ENCODE results near the gene PCDH9. TPM values are rescaled to one million over a fixed set of nuclear protein-coding genes. Genes with fewer than 3 reads are reported as not detected.

The PCDH9 gene
- total and polyA plus RNA-seq, 2 of the 4 experiments (the other 2 are of a cell fraction) = 2.2 to 10.2 TPM

- H4K5ac ChIP-seq (ENCODE audit: low read depth, low read length) = no peak overlapping the region
- no peaks in the 10 kb centered on the region for H3K27me3 ChIP-seq (ENCODE audit: control insufficient read depth, insufficient read depth, low read length)
- no peak overlapping the region for H3K4ac ChIP-seq (ENCODE audit: low read depth, low read length)
- no peak overlapping the region for H3K4me2 ChIP-seq (ENCODE audit: low read depth, low read length)
- H4K20me1 ChIP-seq (ENCODE audit: insufficient read depth, low read length) = no peaks in the 10 kb centered on the region
- H3K9me3 ChIP-seq (ENCODE audit: control insufficient read depth, insufficient read depth, low read length) = no peaks in the 10 kb centered on the region
- ChIA-PET POLR2A (ENCODE audit: unreplicated experiment) (no interaction called here), CTCF (no interaction called here)
- H2BK120ac ChIP-seq (ENCODE audit: low read depth, low read length) = no peak overlapping the region
- no peak overlapping the region for H2AFZ ChIP-seq (replicated peaks; ENCODE audit: low read length, poor library complexity)
- dilution Hi-C loops (cut with HindIII; ENCODE audit: low sequenced_read_pairs, unreplicated experiment) (no loop called here), in situ Hi-C loops (cut with MboI; ENCODE audit: low sequenced_read_pairs) (no loop called here), intact Hi-C loops (cut with micrococcal nuclease) (no loop called here)
- H3K27ac ChIP-seq (ENCODE audit: insufficient read depth, low read length) = no peak overlapping the region
- H3K4me3 ChIP-seq (ENCODE audit: insufficient read depth, low read depth, low read length) = no peak overlapping the region
- no peak overlapping the region for H3K56ac ChIP-seq (ENCODE audit: extremely low read depth, insufficient read depth, low read length)
- no peak overlapping the region for H2BK15ac ChIP-seq (ENCODE audit: low read depth, low read length)
- H3K23ac ChIP-seq (ENCODE audit: low read depth, low read length) = no peak overlapping the region
- H3K4me1 ChIP-seq (ENCODE audit: control insufficient read depth, insufficient read depth, low read length) = peaks cover 3% of the 10 kb centered on the region
- DNase-seq (no peak), ATAC-seq (ENCODE audit: low read depth) (no peak)
- H3K9me1 ChIP-seq (ENCODE audit: insufficient read depth, low read length) = 0 out of 2 replicates have a peak, but pooled peaks cover 4% of the 10 kb centered on the region
- no peaks in the 10 kb centered on the region for H3K36me3 ChIP-seq (ENCODE audit: control insufficient read depth, insufficient read depth, low read length)
- TF ChIP-seq, protein P1, sequence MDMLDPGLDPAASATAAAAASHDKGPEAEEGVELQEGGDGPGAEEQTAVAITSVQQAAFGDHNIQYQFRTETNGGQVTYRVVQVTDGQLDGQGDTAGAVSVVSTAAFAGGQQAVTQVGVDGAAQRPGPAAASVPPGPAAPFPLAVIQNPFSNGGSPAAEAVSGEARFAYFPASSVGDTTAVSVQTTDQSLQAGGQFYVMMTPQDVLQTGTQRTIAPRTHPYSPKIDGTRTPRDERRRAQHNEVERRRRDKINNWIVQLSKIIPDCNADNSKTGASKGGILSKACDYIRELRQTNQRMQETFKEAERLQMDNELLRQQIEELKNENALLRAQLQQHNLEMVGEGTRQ (IDR thresholded peaks at IDR 0.05; ENCODE audit: low read depth, low read length) = no peak
- TF ChIP-seq SMC3 (IDR thresholded peaks at IDR 0.05; ENCODE audit: low read depth, low read length) (no peak), BHLHE40 (IDR thresholded peaks at IDR 0.05; ENCODE audit: low read depth, low read length) (no peak), CTCF (conservative IDR thresholded peaks at IDR 0.05; ENCODE audit: low read depth, low read length) (no peak), FOS (IDR thresholded peaks at IDR 0.05; ENCODE audit: low read depth, low read length) (no peak), CEBPB (IDR thresholded peaks at IDR 0.05; ENCODE audit: low read depth, low read length) (no peak), CHD1 (IDR thresholded peaks at IDR 0.05; ENCODE audit: low read depth, low read length) (no peak), MAZ (IDR thresholded peaks at IDR 0.05; ENCODE audit: borderline replicate concordance, low read depth, low read length) (no peak), RCOR1 (IDR thresholded peaks at IDR 0.05; ENCODE audit: insufficient replicate concordance, low read length) (no peak), POLR2A (IDR thresholded peaks at IDR 0.05; ENCODE audit: low read depth, low read length) (no peak), MXI1 (IDR thresholded peaks at IDR 0.05; ENCODE audit: borderline replicate concordance, low read depth, low read length) (no peak), RAD21 (IDR thresholded peaks at IDR 0.05; ENCODE audit: low read length) (no peak), RFX5 (IDR thresholded peaks at IDR 0.05; ENCODE audit: low read depth, low read length) (no peak), NFE2L2 (IDR thresholded peaks at IDR 0.05; ENCODE audit: low read depth, low read length) (no peak), MAFK (IDR thresholded peaks at IDR 0.05; ENCODE audit: low read depth, low read length) (no peak)
- TF ChIP-seq, protein P2, sequence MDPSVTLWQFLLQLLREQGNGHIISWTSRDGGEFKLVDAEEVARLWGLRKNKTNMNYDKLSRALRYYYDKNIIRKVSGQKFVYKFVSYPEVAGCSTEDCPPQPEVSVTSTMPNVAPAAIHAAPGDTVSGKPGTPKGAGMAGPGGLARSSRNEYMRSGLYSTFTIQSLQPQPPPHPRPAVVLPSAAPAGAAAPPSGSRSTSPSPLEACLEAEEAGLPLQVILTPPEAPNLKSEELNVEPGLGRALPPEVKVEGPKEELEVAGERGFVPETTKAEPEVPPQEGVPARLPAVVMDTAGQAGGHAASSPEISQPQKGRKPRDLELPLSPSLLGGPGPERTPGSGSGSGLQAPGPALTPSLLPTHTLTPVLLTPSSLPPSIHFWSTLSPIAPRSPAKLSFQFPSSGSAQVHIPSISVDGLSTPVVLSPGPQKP (IDR thresholded peaks at IDR 0.05; ENCODE audit: borderline replicate concordance, low read depth, low read length) = no peak
- no peak overlapping the region for H4K91ac ChIP-seq (ENCODE audit: insufficient read depth, low read depth, low read length)
- H3K79me1 ChIP-seq (ENCODE audit: low read depth in 1 of 2, low read length in 2 of 2) = no peaks in the 10 kb centered on the region
- no peak overlapping the region for H2AK9ac ChIP-seq (replicated peaks; ENCODE audit: low read depth, low read length, poor library complexity)
- BruUV-seq (replicated peaks) = no TSS peak
- no peak overlapping the region for H2BK5ac ChIP-seq (ENCODE audit: low read depth, low read length, poor library complexity, severe bottlenecking)
- WGBS, 2 experiments (ENCODE audit: extremely low coverage in 2 of 2, insufficient read length in 1 of 2) = 94% methylated on average over 12 of the region's 26 CpGs; no CpG with 5 or more reads in 1 of the 2 experiments
- H3K18ac ChIP-seq (ENCODE audit: low read depth, low read length) = no peak overlapping the region
- H3K14ac ChIP-seq (replicated peaks; ENCODE audit: low read depth, low read length) = no peak overlapping the region
- no peak overlapping the region for H4K8ac ChIP-seq (ENCODE audit: low read depth in 2 of 2, low read length in 2 of 2)
- H2BK20ac ChIP-seq (ENCODE audit: low read depth, low read length) = no peak overlapping the region
- H2AK5ac ChIP-seq (ENCODE audit: low read depth, low read length) = no peak overlapping the region
- H3K9ac ChIP-seq (ENCODE audit: low read depth, low read length) = no peak overlapping the region
These were observed 669.1 kb downstream of the PCDH9 start for GRCh38 chr13:66560991-66561390.

All from IMR-90 (cell line).